ENCODE data around the gene HOOK2. TPM values are rescaled to one million over a fixed set of nuclear protein-coding genes. Genes with fewer than 3 reads are reported as not detected.
A peak's percentile ranks its signal among the peaks of the same experiment; 100 is the strongest.

HOOK2 gene
- total and polyA plus RNA-seq, 2 of the 13 experiments (the other 11 are each of a cell fraction or from before 2014, with no cell fraction given): 9.2 to 12.9 TPM

DNA sequence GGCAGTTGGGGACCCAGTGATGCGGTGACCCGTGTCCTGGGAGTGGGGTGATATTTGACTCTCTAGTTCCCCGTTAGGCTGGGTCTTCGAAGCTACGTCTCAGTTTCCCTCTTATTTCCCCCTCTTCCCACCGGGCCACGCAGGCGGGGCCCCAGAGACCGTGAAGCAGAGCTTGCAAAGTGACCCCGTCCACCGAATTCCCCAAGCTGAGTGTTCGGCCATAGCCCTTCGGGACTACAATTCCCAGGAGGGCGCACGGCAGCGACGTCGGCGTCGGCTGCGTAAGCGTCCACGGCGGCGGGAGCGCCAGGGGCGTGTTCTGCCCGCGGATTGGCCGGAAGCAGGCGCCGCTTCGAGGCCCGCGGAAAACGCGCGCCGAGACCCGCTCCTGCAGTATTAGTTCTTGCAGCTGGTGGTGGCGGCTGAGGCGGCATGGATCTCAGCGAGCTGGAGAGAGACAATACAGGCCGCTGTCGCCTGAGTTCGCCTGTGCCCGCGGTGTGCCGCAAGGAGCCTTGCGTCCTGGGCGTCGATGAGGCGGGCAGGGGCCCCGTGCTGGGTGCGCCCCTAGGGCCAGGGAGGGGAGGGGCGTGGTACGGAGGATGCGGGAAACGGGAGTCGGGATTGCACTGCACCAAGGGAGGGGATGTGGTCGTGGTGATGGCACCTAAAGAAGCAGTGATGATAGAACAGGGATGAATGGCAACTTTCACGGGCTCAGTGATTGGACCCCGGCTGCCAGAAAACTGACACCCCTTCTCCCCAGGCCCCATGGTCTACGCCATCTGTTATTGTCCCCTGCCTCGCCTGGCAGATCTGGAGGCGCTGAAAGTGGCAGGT lies 31.1 kb upstream of the HOOK2 start, which contains the start of gene RNASEH2A (continued):
- TF ChIP-seq, protein P1, sequence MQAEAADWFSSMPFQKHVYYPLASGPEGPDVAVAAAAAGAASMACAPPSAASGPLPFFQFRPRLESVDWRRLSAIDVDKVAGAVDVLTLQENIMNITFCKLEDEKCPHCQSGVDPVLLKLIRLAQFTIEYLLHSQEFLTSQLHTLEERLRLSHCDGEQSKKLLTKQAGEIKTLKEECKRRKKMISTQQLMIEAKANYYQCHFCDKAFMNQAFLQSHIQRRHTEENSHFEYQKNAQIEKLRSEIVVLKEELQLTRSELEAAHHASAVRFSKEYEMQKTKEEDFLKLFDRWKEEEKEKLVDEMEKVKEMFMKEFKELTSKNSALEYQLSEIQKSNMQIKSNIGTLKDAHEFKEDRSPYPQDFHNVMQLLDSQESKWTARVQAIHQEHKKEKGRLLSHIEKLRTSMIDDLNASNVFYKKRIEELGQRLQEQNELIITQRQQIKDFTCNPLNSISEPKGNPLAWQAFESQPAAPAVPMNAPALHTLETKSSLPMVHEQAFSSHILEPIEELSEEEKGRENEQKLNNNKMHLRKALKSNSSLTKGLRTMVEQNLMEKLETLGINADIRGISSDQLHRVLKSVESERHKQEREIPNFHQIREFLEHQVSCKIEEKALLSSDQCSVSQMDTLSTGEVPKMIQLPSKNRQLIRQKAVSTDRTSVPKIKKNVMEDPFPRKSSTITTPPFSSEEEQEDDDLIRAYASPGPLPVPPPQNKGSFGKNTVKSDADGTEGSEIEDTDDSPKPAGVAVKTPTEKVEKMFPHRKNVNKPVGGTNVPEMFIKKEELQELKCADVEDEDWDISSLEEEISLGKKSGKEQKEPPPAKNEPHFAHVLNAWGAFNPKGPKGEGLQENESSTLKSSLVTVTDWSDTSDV (CRISPR knock-in tag; IDR thresholded peaks at IDR 0.05): 0 out of 2 replicates have a peak, but pooled peaks have one; percentile 24
- peak; percentile 70 for TF ChIP-seq POLR2AphosphoS5 (IDR thresholded peaks at IDR 0.05; ENCODE audit: low read depth, low read length)
- TF ChIP-seq IRF2 (CRISPR knock-in tag; IDR thresholded peaks at IDR 0.05): peak; percentile 88
- TF ChIP-seq MBD4 (IDR thresholded peaks at IDR 0.05; ENCODE audit: borderline replicate concordance, low read length): no peak
- TF ChIP-seq HMG20B (CRISPR knock-in tag; conservative IDR thresholded peaks at IDR 0.05): 0 out of 2 replicates have a peak, but pooled peaks have one; percentile 22
- no peak for TF ChIP-seq SSRP1 (CRISPR knock-in tag; IDR thresholded peaks at IDR 0.05)
- TF ChIP-seq ZNF709 (CRISPR knock-in tag; IDR thresholded peaks at IDR 0.05): peak; percentile 83; the same call in 1 of the 2 replicates
- TF ChIP-seq DNMT3B (CRISPR knock-in tag; conservative IDR thresholded peaks at IDR 0.05): 0 out of 2 replicates have a peak, but pooled peaks have one; percentile 33
- TF ChIP-seq ZNF678 (CRISPR knock-in tag; IDR thresholded peaks at IDR 0.05): peak; percentile 62; the same call in 1 of the 2 replicates
- no peak for TF ChIP-seq SCMH1 (CRISPR knock-in tag; IDR thresholded peaks at IDR 0.05; ENCODE audit: borderline replicate concordance)
- TF ChIP-seq BORCS8-MEF2B (CRISPR knock-in tag; IDR thresholded peaks at IDR 0.05): peak; percentile 78; the same call in 1 of the 2 replicates
- peak; percentile 61; the same call in 1 of the 2 replicates for TF ChIP-seq ZNF232 (CRISPR knock-in tag; IDR thresholded peaks at IDR 0.05; ENCODE audit: borderline replicate concordance)
- 0 out of 2 replicates have a peak, but pooled peaks have one; percentile 68 for TF ChIP-seq ZNF101 (CRISPR knock-in tag; IDR thresholded peaks at IDR 0.05; ENCODE audit: borderline replicate concordance, low read depth)
- no peak for TF ChIP-seq DPF2 (CRISPR knock-in tag; IDR thresholded peaks at IDR 0.05; ENCODE audit: borderline replicate concordance, low read depth)
- TF ChIP-seq ZNF629 (CRISPR knock-in tag; conservative IDR thresholded peaks at IDR 0.05): peak; percentile 18; the same call in 1 of the 2 replicates
- TF ChIP-seq, protein P2, sequence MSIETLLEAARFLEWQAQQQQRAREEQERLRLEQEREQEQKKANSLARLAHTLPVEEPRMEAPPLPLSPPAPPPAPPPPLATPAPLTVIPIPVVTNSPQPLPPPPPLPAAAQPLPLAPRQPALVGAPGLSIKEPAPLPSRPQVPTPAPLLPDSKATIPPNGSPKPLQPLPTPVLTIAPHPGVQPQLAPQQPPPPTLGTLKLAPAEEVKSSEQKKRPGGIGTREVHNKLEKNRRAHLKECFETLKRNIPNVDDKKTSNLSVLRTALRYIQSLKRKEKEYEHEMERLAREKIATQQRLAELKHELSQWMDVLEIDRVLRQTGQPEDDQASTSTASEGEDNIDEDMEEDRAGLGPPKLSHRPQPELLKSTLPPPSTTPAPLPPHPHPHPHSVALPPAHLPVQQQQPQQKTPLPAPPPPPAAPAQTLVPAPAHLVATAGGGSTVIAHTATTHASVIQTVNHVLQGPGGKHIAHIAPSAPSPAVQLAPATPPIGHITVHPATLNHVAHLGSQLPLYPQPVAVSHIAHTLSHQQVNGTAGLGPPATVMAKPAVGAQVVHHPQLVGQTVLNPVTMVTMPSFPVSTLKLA (IDR thresholded peaks at IDR 0.05): no peak; the same call in 1 of the 2 replicates
- TF ChIP-seq SRSF9 (IDR thresholded peaks at IDR 0.05; ENCODE audit: borderline replicate concordance, insufficient read depth, low read depth, low read length, poor library complexity, severe bottlenecking): no peak
- no peak for TF ChIP-seq ZNF530 (CRISPR knock-in tag; IDR thresholded peaks at IDR 0.05; ENCODE audit: low read depth)
- peak; percentile 86 for TF ChIP-seq ARNT2 (CRISPR knock-in tag; IDR thresholded peaks at IDR 0.05; ENCODE audit: low read depth)
- TF ChIP-seq SOX6 (IDR thresholded peaks at IDR 0.05): no peak
- TF ChIP-seq SOX6 (CRISPR knock-in tag; IDR thresholded peaks at IDR 0.05): peak; percentile 60
- 0 out of 2 replicates have a peak, but pooled peaks have one; percentile 55 for TF ChIP-seq JUN (CRISPR knock-in tag; IDR thresholded peaks at IDR 0.05)
- TF ChIP-seq ZNF790 (CRISPR knock-in tag; IDR thresholded peaks at IDR 0.05; ENCODE audit: borderline replicate concordance): no peak

Measured in HepG2 (cell line).